H1 (cell line): ENCODE data around the gene PSKH1. TPM values are rescaled to one million over a fixed set of nuclear protein-coding genes. Genes with fewer than 3 reads are reported as not detected.
"Not testable (repeated sequence)": the region's sequence is repeated elsewhere in the genome, so short reads cannot be mapped to it uniquely, and the experiment has no call there.

Experiments used
- CTCF ChIA-PET: fragments of 300-600 bp; sonication (Branson Sonifier 250); formaldehyde crosslinking; loops from one replicate; lab custom pipeline; 2021; ENCODE audit not compliant: partially characterized antibody; lab: Charles Lee
- POLR2A ChIA-PET: fragments of 300-600 bp; sonication (Branson Sonifier 250); formaldehyde crosslinking; loops from one replicate; lab custom pipeline; 2021; ENCODE audit warnings: inconsistent platforms; ENCODE audit not compliant: partially characterized antibody; lab: Charles Lee
- DNase-seq, 2 experiments: peaks; one replicate each; pipeline versions ENCODE4 v3.0.0 to v3.0.0-alpha.2; 2010 to 2022; ENCODE audit warnings: low spot score in 2 of 2, low read depth in 1 of 2, mixed read lengths in 1 of 2
- FAIRE-seq: peaks from 2 replicates; lab custom pipeline; 2011; peaks lifted over from hg19 to GRCh38; lab: Jason Lieb, UNC
- H2AFZ ChIP-seq: 2 replicates; pipeline ENCODE4 v1.8.1; 2012; ENCODE audit warnings: low read length, inconsistent platforms
- H2AK5ac ChIP-seq: 2 replicates; pipeline ENCODE4 v1.6.1; 2013; ENCODE audit warnings: low read depth, low read length
- H2BK120ac ChIP-seq: replicated peaks from 2 replicates; pipeline ENCODE3; 2013; ENCODE audit warnings: low read depth, low read length, inconsistent platforms
- H2BK12ac ChIP-seq: 2 replicates; pipeline ENCODE4 v1.6.1; 2013; ENCODE audit warnings: low read depth, low read length
- H2BK15ac ChIP-seq: 2 replicates; pipeline ENCODE4 v1.6.1; 2013; ENCODE audit warnings: low read length
- H2BK20ac ChIP-seq: 2 replicates; pipeline ENCODE4 v1.6.1; 2013; ENCODE audit warnings: low read length
- H2BK5ac ChIP-seq: 2 replicates; pipeline ENCODE4 v1.6.1; 2013; ENCODE audit warnings: low read depth, low read length
- H3K14ac ChIP-seq: 2 replicates; pipeline ENCODE4 v1.6.1; 2013; ENCODE audit warnings: inconsistent platforms; ENCODE audit not compliant: insufficient read length
- H3K18ac ChIP-seq: 2 replicates; pipeline ENCODE4 v1.6.1; 2013; ENCODE audit warnings: low read length; ENCODE audit errors: extremely low read depth
- H3K23ac ChIP-seq: 2 replicates; pipeline ENCODE4 v1.6.1; 2013; ENCODE audit warnings: inconsistent platforms; ENCODE audit not compliant: insufficient read length
- H3K23me2 ChIP-seq: 2 replicates; pipeline ENCODE4 v1.6.1; 2013; ENCODE audit warnings: low read depth, low read length
- H3K27ac ChIP-seq: 2 replicates; pipeline ENCODE4 v1.6.1; 2011; ENCODE audit warnings: low read depth, low read length, inconsistent platforms
- H3K27me3 ChIP-seq, 4 experiments: replicated peaks in 1 of 4; 1 replicate in 1 of 4; 2 replicates in 3 of 4; pipeline versions ENCODE4 v1.6.1 to v1.8.1; 2011 to 2013; ENCODE audit warnings: low read length in 3 of 4, mild to moderate bottlenecking in 3 of 4, inconsistent platforms in 2 of 4, mixed read lengths in 2 of 4, moderate library complexity in 1 of 4; ENCODE audit not compliant: control insufficient read depth in 3 of 4, insufficient read depth in 3 of 4; ENCODE audit errors: extremely low read depth in 1 of 4
- H3K36me3 ChIP-seq, 4 experiments: 2 replicates each; pipeline versions ENCODE4 v1.6.1 to v1.8.1; 2011 to 2013; ENCODE audit warnings: mild to moderate bottlenecking in 4 of 4, low read length in 3 of 4, moderate library complexity in 2 of 4, control low read depth in 1 of 4, inconsistent platforms in 1 of 4; ENCODE audit not compliant: insufficient read depth in 4 of 4, control insufficient read depth in 2 of 4
- H3K4ac ChIP-seq: replicated peaks from 2 replicates; pipeline ENCODE3; 2013; ENCODE audit warnings: low read length, low read depth, mixed read lengths, inconsistent platforms; ENCODE audit not compliant: insufficient read length
- H3K4me1 ChIP-seq, 4 experiments: replicated peaks in 1 of 4; 1 replicate in 1 of 4; 2 replicates in 3 of 4; pipeline versions ENCODE4 v1.6.1 to v1.8.1; 2011 to 2013; ENCODE audit warnings: low read length in 3 of 4, inconsistent platforms in 2 of 4, mixed read lengths in 1 of 4; ENCODE audit not compliant: insufficient read depth in 4 of 4, control insufficient read depth in 3 of 4
- H3K4me2 ChIP-seq, 2 experiments: 2 replicates each; pipeline versions ENCODE4 v1.6.1 to v1.8.1; 2011 to 2013; ENCODE audit warnings: low read depth in 2 of 2, low read length in 2 of 2, control low read depth in 1 of 2, inconsistent platforms in 1 of 2, mild to moderate bottlenecking in 1 of 2; ENCODE audit not compliant: insufficient read depth in 1 of 2
- H3K4me3 ChIP-seq, 4 experiments: fragments of 200-600, 300-600 bp in 1 of 4; sonication (generic), shearing (Covaris generic), sonication (Bioruptor Twin) in 1 of 4; 2 replicates each; pipeline versions ENCODE4 v1.5.1 to v1.8.1; 2011 to 2016; ENCODE audit warnings: low read length in 4 of 4, low read depth in 3 of 4, control low read depth in 2 of 4, inconsistent platforms in 2 of 4, mild to moderate bottlenecking in 2 of 4, mixed read lengths in 1 of 4, moderate library complexity in 1 of 4; ENCODE audit not compliant: insufficient read depth in 2 of 4; ENCODE audit errors: extremely low read depth in 1 of 4
- H3K56ac ChIP-seq: replicated peaks from 2 replicates; pipeline ENCODE3; 2013; ENCODE audit warnings: low read depth, mild to moderate bottlenecking, mixed read lengths, low read length, inconsistent platforms; ENCODE audit not compliant: insufficient read length
- H3K79me1 ChIP-seq: 2 replicates; pipeline ENCODE4 v1.6.1; 2013; ENCODE audit warnings: low read depth, low read length, control low read depth
- H3K79me2 ChIP-seq, 2 experiments: 2 replicates each; pipeline versions ENCODE4 v1.6.1 to v1.8.1; 2012 to 2013; ENCODE audit warnings: low read length in 2 of 2, mild to moderate bottlenecking in 2 of 2, inconsistent platforms in 1 of 2; ENCODE audit not compliant: insufficient read depth in 2 of 2, control insufficient read depth in 1 of 2
- H3K9ac ChIP-seq, 4 experiments: replicated peaks in 1 of 4; 1 replicate in 1 of 4; 2 replicates in 3 of 4; pipeline versions ENCODE4 v1.6.1 to v1.8.1; 2011 to 2013; ENCODE audit warnings: low read depth in 3 of 4, low read length in 3 of 4, control low read depth in 2 of 4, mild to moderate bottlenecking in 2 of 4, moderate library complexity in 2 of 4, inconsistent platforms in 1 of 4; ENCODE audit errors: extremely low read depth in 1 of 4
- H3K9me3 ChIP-seq, 2 experiments: 2 replicates each; pipeline versions ENCODE4 v1.6.1 to v1.8.1; 2012 to 2013; ENCODE audit warnings: mild to moderate bottlenecking in 2 of 2, moderate library complexity in 2 of 2, control low read depth in 1 of 2, inconsistent platforms in 1 of 2, low read depth in 1 of 2, low read length in 1 of 2, mixed read lengths in 1 of 2; ENCODE audit not compliant: insufficient read depth in 2 of 2
- H4K20me1 ChIP-seq, 2 experiments: replicated peaks in 1 of 2; 2 replicates each; pipeline versions ENCODE3 to v1.8.1; 2011 to 2013; ENCODE audit warnings: inconsistent platforms in 2 of 2, low read length in 2 of 2, mild to moderate bottlenecking in 1 of 2; ENCODE audit not compliant: insufficient read depth in 2 of 2, control insufficient read depth in 1 of 2
- H4K5ac ChIP-seq: 2 replicates; pipeline ENCODE4 v1.6.1; 2013; ENCODE audit warnings: low read length, low read depth, mixed read lengths, inconsistent platforms; ENCODE audit not compliant: insufficient read length
- H4K8ac ChIP-seq: 2 replicates; pipeline ENCODE4 v1.8.0; 2013; ENCODE audit warnings: mild to moderate bottlenecking, moderate library complexity, low read length, inconsistent platforms; ENCODE audit not compliant: insufficient read depth; ENCODE audit errors: extremely low read depth
- H4K91ac ChIP-seq: replicated peaks from 2 replicates; pipeline ENCODE3; 2013; ENCODE audit warnings: low read length, mixed read lengths, inconsistent platforms; ENCODE audit not compliant: insufficient read length
- WGBS, 2 experiments: shearing (Covaris generic) in 1 of 2; methylation state at CpG; one replicate each; pipeline versions ENCODE4 v1.1.6 to v1.1.7; 2013 to 2015; ENCODE audit warnings: low lambda C conversion rate in 2 of 2, mixed read lengths in 2 of 2, inconsistent platforms in 1 of 2, low coverage in 1 of 2, missing lambda C conversion rate in 1 of 2; ENCODE audit not compliant: insufficient replicate concordance in 2 of 2, insufficient coverage in 1 of 2, insufficient read length in 1 of 2; ENCODE audit errors: extremely low coverage in 1 of 2, missing lambda C conversion rate in 1 of 2; 5-methylcytosine and 5-hydroxymethylcytosine counted together
- polyA plus RNA-seq, 7 experiments: library from polyadenylated mRNA; depleted of rRNA in 3 of 7; stranded (reverse) in 5 of 7; unstranded in 2 of 7; fragments of >200 nt in 5 of 7; fragments of 200-250 nt in 2 of 7; gene quantifications; 1 replicate in 5 of 7; 2 replicates in 1 of 7; 4 replicates in 1 of 7; pipeline versions ENCODE4 v1.2.1 to v1.2.3, GENCODE V29; 2011 to 2013; ENCODE audit warnings: missing spikeins in 2 of 7, mixed read lengths in 2 of 7
- total RNA-seq: library from RNA; stranded (reverse); fragmentation: NEBNext Ultra II Directional; extraction: Animal tissue kit (Norgen Biotek cat#: 25700); gene quantifications from 2 replicates; pipeline ENCODE4 v1.2.1, GENCODE V29; 2021

PSKH1 gene
- total and polyA plus RNA-seq, 2 of the 8 experiments (the other 6 are each of a cell fraction or from before 2014, with no cell fraction given): 24.8 to 51.0 TPM

GRCh38 chr16:67972285-67972684 lies 79.2 kb downstream of the PSKH1 start:
- H2BK5ac ChIP-seq, H4K20me1 ChIP-seq, H4K91ac ChIP-seq, H3K36me3 ChIP-seq, H3K18ac ChIP-seq, H3K79me2 ChIP-seq, FAIRE-seq, H3K79me1 ChIP-seq, H3K23ac ChIP-seq, H4K5ac ChIP-seq, H2BK12ac ChIP-seq, H2BK15ac ChIP-seq, H4K8ac ChIP-seq, H3K4ac ChIP-seq, H3K27me3 ChIP-seq, H3K14ac ChIP-seq, H3K4me3 ChIP-seq, DNase-seq, H2AFZ ChIP-seq, H2BK20ac ChIP-seq, H2AK5ac ChIP-seq, POLR2A ChIA-PET, H3K4me2 ChIP-seq, H3K4me1 ChIP-seq, H3K9me3 ChIP-seq, H3K23me2 ChIP-seq, H3K9ac ChIP-seq, H3K56ac ChIP-seq, H3K27ac ChIP-seq, H2BK120ac ChIP-seq: not testable (repeated sequence)
- 95% methylated on average over 7 of the region's 7 CpGs; no CpG with 5 or more reads in 1 of the 2 experiments for WGBS, 2 experiments
- CTCF ChIA-PET: interaction anchor here (1.3 to 5.2 kb wide), 5 partner anchors 9 to 93 kb away, joined by 3 to 27 read pairs (median 4); partner anchors contain the start of gene DPEP3
